B cell (primary cell): Measurements from ENCODE around the gene RPS6KA1.

Source experiments
- EZH2 ChIP-seq: IDR thresholded peaks from 2 replicates; pipeline ENCODE4 v1.6.1; 2012; ENCODE audit warnings: borderline replicate concordance, low read depth, mild to moderate bottlenecking, moderate library complexity, low read length; ENCODE audit not compliant: insufficient read depth, poor library complexity, severe bottlenecking
- TF ChIP-seq, protein P1 (sequence below): fragments of 200-600 bp; IDR thresholded peaks from one replicate; pipeline ENCODE4 v1.8.0; 2022; ENCODE audit warnings: antibody characterized with exemption, mild to moderate bottlenecking

DNA sequence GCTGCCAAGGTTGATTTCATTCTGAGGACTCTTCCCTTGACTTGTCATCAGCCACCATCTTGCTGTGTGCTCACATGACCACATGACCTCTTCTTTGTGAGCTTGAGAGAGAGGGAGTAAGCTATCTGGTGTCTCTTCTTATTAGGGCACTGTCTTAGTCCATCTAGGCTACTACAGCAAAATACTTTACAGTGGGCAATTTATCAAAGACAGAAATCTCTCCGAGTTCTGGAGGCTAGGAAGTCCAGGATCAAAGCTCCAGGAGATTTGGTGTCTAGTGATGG lies 11.9 kb upstream of the RPS6KA1 start:
- TF ChIP-seq, protein P1, sequence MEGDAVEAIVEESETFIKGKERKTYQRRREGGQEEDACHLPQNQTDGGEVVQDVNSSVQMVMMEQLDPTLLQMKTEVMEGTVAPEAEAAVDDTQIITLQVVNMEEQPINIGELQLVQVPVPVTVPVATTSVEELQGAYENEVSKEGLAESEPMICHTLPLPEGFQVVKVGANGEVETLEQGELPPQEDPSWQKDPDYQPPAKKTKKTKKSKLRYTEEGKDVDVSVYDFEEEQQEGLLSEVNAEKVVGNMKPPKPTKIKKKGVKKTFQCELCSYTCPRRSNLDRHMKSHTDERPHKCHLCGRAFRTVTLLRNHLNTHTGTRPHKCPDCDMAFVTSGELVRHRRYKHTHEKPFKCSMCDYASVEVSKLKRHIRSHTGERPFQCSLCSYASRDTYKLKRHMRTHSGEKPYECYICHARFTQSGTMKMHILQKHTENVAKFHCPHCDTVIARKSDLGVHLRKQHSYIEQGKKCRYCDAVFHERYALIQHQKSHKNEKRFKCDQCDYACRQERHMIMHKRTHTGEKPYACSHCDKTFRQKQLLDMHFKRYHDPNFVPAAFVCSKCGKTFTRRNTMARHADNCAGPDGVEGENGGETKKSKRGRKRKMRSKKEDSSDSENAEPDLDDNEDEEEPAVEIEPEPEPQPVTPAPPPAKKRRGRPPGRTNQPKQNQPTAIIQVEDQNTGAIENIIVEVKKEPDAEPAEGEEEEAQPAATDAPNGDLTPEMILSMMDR, result no peak
- no peak for TF ChIP-seq EZH2
